Left cardiac atrium (tissue), 4 donors: ENCODE results near the gene LRRC4C. TPM values are rescaled to one million over a fixed set of nuclear protein-coding genes. Genes with fewer than 3 reads are reported as not detected.
"Not testable (repeated sequence)": the region's sequence is repeated elsewhere in the genome, so short reads cannot be mapped to it uniquely, and the experiment has no call there.

ENCODE experiments used
- ATAC-seq, 2 donors: fragments of 200-7000 bp; cut with Tn5 transposase; one replicate each; pipeline ENCODE4 v1.9.1; 2020; ENCODE audit warnings: mild to moderate bottlenecking in 2 of 2, moderate library complexity in 2 of 2
- DNase-seq: peaks from one replicate; pipeline ENCODE4 v3.0.0-alpha.2; 2020
- intact Hi-C, 2 donors: fragments of 100-400 bp; cut with DNase I; formaldehyde crosslinking; loops; one replicate each; pipeline versions ENCODE4 v1.14.1 to v1.15.1; 2022 to 2023
- total RNA-seq, 2 donors: library from RNA; stranded (reverse); fragmentation: NEBNext Ultra II Directional; extraction: Animal tissue kit (Norgen Biotek cat#: 25700); gene quantifications; one replicate each; pipeline ENCODE4 v1.2.1, GENCODE V29; 2021
- donor health status: DM: no; HTN: yes; CAD: no.
- donor health status: DM: no; HTN: yes; CAD: no; lungs with severe emphysema.
- donor health status: DM: yes; HTN: yes; CAD: no.
- donor health status: Dilated cardiomyopathy.

Gene LRRC4C
- total RNA-seq, 2 donors from 2014 or later: 1.3 to 1.6 TPM

DNA sequence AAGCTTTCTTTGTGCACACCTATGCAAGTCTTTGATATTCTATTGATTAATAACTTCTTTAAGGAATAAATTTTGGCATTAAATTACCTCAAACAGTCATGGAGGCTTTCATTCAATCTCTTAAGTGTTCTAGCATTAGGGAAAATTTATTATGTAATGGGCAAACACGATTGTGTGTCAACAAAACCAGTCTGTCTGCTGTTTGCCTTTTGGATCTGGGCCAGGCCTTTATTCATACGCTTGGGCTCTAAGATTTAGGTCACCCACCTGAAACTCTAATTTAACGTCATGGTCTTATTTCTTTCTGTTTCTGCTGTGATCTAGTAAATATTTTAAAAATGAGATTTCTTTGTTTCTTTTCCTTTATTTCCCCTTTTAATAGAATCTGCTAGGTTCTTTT is 1270.6 kb downstream of the LRRC4C start:
- intact Hi-C loops: no loop called here
- DNase-seq: no peak
- ATAC-seq: no peak

DNA sequence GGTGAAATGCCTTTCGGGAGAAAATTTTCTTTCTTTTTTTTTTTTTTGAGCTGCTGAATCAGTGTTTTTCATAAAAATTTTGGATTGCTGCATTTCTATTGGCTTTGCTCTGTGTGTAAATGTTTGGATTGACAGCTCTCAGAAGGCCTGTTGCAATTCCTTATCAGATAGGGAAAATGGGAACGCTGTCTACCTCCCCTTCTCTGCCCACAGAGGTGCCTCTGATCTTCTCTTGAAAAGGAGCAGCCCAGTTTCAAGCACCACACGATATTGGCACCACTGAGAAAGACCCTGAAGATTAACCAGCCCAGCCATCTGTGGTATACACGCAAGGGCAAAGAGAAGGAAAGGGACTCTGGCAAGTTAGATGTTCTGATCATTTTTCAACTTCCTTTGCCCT is 1272.2 kb downstream of the LRRC4C start:
- ATAC-seq (no peak), DNase-seq (no peak)
- intact Hi-C loops: no loop called here

DNA sequence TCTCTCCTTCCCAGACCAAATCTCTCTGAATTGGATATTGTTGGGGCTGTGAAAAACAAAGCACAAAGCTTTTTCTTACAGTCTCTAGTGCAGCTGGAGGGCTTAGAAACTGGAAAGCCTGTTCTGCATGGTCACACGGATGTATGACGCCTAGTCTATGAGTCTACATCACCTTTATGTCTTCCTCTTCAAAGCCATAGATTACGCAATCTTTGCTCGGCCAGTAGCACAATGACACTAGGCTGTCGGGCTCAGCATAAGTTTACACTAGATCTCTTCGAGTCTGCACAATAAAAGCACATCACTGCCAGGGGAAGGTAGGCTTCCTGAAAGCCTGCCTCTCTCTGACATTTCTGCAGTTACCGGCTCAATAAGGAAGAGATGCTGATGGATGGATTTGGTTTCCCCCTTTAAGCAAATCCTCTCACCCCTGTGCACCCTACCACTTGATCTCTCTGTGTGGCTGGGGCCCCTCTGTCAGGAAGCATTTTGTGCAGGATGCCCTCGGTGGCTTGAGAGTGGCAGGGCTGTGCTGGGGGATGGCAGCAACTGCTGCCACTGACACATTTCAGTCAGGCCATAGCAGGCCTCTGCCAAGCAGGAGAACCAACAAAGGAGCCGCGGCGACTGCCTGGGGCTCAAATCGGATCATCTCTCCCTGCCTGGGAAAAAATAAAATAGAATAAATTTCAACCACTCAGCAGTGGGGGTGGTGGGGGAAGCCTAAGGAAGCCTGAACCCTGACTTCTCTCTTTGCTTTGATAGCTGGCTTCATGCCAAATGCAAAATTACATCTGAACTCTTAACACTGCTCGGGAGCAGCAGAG is 1272.8 kb downstream of the LRRC4C start:
- no peak for DNase-seq
- intact Hi-C loops: no loop called here
- ATAC-seq: peak in 1 of 2 donors; percentile 18

DNA sequence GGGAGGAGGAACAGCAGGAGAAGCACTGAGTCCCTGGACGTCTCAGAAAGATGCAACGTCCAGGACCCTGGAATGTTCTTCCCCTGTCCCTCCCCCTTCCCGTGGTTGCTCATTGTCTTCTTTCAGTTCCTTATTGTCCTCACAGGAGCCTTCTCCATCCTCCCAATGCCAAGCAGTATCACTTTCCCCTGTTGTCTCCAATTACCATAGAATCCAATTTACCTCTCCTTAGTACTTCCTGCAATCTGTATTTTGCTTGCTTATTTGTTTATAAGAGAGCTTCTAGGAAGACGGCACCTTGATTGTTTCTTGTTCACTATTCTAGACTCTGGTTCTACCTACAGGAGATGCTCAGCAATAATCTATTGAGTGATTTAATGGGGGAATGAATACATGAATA is 1273.7 kb downstream of the LRRC4C start:
- intact Hi-C loops: no loop called here
- ATAC-seq (no peak), DNase-seq (no peak)

DNA sequence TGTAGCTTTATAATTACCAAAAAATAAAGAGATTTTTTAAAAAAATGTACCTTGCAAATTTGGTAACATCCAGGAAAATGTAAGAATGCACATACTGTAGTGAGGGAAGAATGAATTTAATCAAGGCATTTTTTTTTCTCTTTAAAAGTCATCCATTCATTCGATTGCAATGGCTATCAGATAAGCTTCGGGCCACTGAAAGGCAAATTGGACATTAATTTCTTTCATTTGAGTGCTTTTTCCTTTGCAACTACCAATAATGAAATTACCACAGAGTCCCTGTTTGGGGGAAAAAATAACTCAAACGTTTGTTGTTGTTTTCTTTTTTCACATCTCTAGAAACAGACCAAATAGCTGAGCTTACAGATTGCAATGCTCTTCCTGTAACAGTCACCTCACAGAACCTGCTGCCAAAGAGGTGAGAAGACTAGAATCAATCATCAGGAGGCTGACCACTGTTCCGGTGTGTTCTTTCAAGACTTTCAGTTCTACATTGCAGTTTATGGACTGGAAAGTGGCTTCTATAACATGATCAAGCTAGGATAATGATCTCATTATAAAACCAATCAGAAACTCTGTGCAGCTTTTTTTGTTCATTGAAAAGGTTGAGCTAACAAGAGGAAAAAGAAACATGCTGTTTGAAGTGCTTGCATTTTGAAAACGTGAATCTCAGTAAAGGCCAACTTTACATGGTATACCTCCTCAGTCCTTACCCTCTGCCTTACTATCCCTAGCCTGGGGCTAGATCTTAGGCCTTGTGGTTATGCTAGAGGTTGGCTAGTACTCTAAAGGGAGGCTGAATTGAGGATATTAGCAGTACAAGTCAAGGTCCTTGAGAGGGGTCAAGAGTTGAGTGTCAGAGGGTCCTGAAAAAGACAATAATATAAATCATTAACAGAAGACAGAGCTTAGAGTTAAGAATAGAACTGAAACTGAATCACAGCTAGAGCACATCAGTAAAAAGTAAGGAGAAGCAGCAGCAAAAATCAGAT is 1276.1 kb downstream of the LRRC4C start:
- ATAC-seq (no peak), DNase-seq (no peak)
- intact Hi-C loops: no loop called here

DNA sequence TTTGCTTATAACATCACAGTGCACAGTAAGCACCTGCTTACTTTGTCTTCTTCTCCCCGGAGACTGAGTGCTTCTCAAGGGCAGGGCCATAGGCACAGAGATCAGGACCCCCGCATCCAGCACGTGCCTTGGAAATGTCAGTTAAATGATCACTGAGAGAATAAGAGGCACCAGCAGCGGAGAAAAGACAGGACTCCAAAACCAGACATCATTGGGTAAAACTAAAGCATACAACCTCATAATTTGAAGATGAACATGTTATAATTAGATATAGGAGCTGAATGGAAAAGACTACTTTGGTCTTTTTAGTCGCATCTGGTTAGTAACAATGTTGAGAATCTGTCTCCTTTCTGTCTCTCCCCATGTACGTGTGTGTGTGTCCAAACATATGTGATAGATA is 1279.9 kb downstream of the LRRC4C start:
- intact Hi-C loops: no loop called here

DNA sequence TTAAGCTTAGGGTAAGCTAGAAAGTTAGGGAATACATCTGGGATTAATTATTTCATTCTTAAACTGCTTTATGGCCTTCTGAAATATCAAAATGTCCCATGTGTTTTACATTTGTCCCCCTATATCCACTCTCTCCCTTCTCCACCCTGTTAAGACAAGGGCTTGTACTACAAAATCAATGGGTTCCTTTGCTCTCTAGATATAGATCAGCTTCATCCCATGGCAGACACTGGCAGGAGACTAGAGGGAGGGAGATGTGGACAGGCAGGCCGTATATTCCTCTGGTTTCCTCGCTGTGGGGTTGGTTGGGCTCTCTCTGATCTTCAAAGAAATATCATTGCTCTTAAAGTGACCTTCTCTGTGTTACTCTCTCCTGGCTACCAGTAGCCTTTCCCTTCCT is 1281.0 kb downstream of the LRRC4C start:
- no peak for DNase-seq
- intact Hi-C loops: no loop called here
- ATAC-seq: no peak

More for the DNA sequence above, 1279.9 kb downstream of the LRRC4C start:
- ATAC-seq: no peak
- no peak for DNase-seq

DNA sequence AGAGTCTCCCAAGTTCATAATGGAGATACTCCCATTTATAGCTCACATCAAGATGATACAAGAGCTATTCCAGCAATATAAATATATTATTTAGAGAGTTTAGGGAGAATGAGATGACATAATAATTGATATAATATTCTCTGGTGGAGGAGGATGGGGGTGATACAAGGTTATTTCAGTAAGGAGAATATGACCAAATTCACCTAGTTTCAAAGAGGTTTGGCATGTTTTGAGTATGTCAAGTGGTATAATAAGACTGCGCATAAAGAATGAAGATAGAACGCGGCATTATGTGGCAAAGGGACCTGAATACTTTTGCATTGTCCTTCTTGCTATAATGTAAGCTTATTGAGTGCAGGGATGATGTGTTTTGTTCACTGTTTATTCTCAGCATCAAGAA is 1283.5 kb downstream of the LRRC4C start:
- DNase-seq (no peak), ATAC-seq (no peak)
- intact Hi-C loops: no loop called here

DNA sequence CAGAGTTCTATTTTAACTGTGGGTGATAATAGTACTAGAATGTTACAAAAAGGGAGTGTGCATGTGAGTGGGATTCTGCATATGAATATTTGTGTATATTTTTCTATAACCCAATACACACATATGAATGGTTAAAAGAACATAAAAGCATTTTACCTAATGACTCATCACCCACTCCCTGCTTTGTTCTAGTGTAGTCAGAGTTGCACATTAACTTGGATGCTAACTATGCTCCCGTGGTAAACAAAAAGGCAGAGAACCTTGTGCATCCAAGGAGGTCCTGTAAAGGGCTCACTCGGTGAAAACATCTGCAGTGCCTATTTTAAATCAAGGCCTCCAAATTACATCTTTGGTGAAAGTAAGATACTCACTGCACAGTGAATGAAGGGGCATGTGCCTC is 1289.4 kb downstream of the LRRC4C start:
- no peak for DNase-seq
- intact Hi-C loops: no loop called here

DNA sequence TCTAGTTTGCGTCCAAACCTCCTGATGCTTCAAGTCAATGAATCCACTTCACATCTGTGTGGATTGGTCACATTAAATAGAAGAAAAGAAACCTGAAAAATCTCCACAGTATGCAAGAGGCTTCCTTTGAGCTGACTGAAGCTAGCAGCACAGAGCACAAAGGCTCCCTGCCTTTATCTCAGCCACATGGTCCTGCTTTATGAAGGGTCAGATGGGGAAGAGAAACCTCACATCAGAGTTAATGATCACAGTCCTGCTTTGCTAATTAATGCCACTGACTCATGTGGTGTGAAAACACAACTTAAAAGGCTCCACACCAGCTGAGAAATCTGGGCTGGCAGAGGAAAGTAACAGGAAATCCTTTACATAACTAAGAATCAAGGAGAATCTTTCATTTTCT is 1291.0 kb downstream of the LRRC4C start:
- intact Hi-C loops: no loop called here
- DNase-seq: no peak
- ATAC-seq: no peak

More for the DNA sequence above, 1289.4 kb downstream of the LRRC4C start:
- ATAC-seq: no peak

DNA sequence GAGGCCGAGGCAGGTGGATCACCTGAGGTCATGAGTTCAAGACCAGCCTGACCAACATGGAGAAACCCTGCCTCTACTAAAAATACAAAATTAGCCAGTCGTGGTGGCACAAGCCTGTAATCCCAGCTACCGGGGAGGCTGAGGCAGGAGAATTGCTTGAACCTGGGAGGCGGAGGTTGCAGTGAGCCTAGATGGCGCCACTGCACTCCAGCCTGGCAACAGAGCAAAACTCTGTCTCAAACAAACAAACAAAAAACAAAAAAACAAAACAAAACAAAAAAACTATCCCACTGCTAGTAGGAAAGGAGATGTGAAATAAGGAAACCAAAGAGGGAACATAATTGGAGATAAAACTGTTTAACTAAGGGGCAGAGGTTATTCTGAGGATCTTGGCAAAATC is 1291.6 kb downstream of the LRRC4C start:
- ATAC-seq, intact Hi-C loops, DNase-seq: not testable (repeated sequence)

DNA sequence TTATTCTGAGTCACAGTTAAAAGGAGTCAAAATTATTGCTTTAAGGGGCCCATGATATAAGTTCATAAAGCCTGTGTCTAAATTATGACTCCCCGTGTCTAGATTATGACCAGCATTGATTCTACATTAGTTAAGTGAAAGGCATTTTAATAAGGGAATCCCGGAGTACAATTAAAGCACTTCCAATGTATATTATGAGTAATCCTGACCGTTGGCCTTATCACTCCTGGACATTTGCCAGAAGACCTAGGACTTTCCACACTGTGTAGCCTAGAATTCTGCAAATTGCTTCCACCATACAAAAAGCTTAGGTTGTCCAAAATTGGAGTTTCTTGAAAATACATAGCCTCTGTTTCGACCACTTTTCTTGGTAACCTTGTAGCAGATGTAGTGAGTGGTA is 1292.6 kb downstream of the LRRC4C start:
- intact Hi-C loops: no loop called here
- DNase-seq (no peak), ATAC-seq (no peak)

DNA sequence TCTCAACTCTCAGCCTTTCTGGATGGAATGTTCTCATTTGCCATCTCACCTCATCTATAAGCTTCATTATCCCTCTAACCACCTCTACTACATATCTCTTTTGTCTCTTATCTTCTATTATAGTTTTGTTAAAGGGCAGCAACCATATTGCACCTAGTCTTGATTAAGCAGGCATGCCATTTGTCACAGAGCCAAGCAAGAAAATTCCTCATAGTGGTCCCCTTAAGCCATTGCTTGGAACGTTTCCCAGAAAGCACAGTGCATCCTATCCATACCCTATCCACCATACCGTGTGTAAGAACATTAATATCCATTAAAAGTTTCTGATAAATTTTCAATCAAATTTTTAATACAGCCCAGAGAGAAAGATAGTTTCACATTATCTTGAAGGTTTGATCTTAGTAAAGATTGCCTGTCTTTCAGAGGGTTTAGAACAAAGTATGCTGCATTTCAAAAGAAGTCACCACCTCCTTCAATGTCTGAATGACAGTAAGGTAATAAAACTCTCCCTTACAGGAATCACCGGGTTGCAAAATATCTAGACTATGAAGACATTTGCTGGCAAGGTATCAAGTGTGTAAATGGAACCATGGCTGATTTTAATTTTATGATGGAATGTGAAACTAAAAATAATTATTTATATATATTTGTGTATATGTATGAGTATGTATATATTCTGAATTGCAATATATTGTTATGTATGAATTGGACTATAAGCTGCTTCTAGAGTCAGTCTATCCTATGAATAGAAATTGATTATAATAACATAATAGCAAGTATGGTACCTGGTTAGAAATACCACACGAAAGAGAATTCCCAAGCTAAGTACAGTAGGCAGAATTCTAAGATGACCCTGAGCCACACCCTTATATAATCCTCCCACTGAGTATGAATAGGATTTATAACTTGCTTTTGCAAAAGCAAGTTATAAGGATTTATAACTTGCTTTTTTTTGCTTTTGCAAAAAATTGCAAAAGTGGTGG is 1296.3 kb downstream of the LRRC4C start:
- intact Hi-C loops: no loop called here
- ATAC-seq (no peak), DNase-seq (no peak)

DNA sequence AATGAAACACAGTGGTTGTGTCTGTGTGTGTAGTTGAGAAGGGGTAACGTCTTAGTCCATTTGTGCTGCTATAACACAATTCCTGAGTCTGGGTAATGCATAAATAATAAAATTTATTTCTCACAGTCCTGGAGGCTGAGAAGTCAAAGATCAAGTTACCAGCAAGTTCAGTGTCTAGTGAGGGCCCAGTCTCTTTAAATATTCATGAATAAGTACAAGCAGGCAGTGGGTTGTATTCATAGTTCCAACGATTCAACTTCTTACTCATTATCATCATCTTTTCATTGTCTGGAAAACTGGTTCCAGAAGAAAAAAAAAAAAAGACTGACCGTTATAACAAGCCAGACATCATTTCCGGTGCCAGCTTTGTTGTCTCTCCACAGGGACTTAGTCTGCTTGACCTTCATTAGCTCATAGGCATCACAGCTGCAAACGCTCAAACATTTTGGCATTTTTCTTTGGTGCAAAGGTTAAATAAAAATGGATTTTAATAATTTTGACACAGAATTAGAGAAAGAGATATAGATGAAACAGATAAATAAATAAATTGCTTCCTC is 1297.5 kb downstream of the LRRC4C start:
- DNase-seq: peak; percentile 25
- peak in 1 of 2 donors; percentile 76 for ATAC-seq
- intact Hi-C loops: no loop called here

DNA sequence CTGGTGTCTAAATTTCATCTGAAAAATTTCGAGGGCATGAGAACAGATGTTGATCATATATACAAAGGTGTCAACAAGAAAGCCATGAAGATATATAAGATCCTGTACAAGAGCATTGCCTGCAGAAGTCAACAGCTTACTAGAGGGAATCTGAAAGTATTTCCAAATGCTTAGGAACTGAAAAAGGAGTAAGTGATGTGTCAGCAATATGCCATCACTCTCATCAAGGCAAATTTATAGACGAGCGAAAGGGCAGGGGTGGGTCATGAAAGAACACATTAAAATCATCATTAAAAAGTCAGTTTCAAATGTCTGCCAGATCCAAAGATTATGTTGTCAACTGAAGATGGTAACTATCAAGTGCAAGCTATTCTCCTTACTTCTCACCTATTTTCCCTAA is 1299.0 kb downstream of the LRRC4C start:
- intact Hi-C loops: no loop called here
- ATAC-seq (no peak), DNase-seq (no peak)

DNA sequence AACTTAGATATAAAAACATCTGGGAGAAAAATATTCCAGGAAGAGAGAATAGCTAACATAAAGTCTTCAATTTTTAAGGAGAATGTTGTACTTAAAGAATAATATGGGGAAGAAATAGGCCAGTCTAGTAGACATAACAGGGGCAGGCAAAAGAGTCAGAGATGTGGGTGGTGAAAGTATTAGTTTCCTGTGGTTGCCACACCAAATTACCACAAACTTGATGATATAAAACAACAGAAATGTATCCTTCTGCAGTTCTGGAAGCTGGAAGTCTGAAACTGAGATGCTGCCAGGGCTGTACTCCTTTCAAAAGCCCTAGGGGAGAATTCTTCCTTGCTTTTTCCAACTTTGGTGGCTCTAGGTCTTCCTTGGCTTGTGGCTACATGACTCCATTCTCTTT is 1309.7 kb downstream of the LRRC4C start:
- DNase-seq (no peak), ATAC-seq (peak in 1 of 2 donors; percentile 54)
- intact Hi-C loops: no loop called here

DNA sequence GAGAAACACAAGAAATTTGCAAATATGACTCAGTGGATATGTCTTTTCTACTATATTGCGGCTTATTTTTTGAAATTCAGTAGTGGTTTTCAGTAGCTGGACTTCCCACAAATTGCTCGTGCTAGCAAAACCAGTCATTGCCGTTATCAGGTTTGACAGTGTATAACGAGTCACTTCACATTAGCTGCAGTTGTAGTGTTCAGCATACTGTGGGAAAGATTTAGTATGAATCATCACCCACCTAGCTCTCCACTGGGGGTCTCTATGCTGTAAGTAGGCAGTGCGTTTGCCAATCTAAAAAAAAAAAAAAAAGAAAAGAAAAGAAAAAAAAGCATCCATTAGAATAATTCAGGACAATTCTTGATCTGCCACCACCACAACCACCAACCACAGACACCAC is 1318.9 kb downstream of the LRRC4C start:
- ATAC-seq (no peak), DNase-seq (no peak)
- intact Hi-C loops: no loop called here

DNA sequence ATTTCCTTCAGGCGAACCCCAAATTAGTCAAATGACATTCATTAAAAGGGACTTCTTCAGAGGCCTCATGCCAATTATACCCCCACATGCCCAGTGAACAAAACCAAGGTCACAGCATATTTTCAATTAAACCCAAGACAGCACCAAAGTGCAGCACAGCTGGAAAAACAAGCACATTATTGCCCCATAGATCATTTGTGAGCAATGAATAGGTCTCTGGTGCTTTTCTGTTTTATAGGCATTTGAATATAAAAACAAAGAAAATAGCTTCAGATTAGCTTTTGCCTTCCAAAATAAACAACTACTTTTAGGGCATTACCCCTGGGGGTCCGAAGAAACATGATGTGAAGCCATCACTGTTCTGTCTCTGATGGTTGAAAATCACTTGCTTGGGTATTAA is 1319.9 kb downstream of the LRRC4C start:
- intact Hi-C loops: no loop called here
- ATAC-seq (no peak), DNase-seq (no peak)

DNA sequence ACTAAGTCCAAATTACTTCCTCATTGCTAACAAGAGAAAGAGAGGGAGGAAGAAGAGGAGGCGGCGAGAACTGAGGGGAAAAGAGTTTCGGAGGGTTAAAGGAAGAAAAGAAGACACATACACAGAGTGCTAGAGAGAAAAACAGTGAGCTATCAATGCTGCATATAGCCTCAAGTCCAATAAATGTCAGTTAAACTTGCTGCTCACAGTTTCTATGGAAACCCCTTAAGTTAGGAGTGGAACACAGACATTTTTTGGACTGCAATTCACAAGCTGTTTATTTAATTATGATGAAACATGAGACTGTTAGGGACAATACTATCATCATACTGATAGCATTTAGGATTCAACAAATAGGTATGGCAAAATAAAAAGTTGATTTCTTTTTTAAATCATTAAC is 1320.4 kb downstream of the LRRC4C start:
- DNase-seq (no peak), ATAC-seq (no peak)
- intact Hi-C loops: no loop called here
